GM18907 (cell line): ENCODE results near the gene SCUBE2.

Source experiments
- ATAC-seq: cut with Tn5 transposase; IDR thresholded peaks from one replicate; pipeline ENCODE4 v1.9.1; 2021; ENCODE audit warnings: mild to moderate bottlenecking, moderate library complexity; ENCODE audit not compliant: unreplicated experiment

Gene SCUBE2

GRCh38 chr11:9076046-9076445, 15.4 kb downstream of the SCUBE2 start:
- ATAC-seq, result no peak

- no peak for ATAC-seq
Measured at GRCh38 chr11:9075556-9075955, 15.8 kb downstream of the SCUBE2 start.

GRCh38 chr11:9074338-9075029, 16.9 kb downstream of the SCUBE2 start:
- ATAC-seq, result no peak

- ATAC-seq, result no peak
Measured at GRCh38 chr11:9073466-9074225, 17.8 kb downstream of the SCUBE2 start.

- no peak for ATAC-seq
Measured at GRCh38 chr11:9072626-9073176, 18.7 kb downstream of the SCUBE2 start.

GRCh38 chr11:9071692-9072091, 19.7 kb downstream of the SCUBE2 start:
- ATAC-seq, result no peak

GRCh38 chr11:9070749-9071491, 20.5 kb downstream of the SCUBE2 start:
- ATAC-seq, result no peak

GRCh38 chr11:9069862-9070470, 21.4 kb downstream of the SCUBE2 start:
- no peak for ATAC-seq

GRCh38 chr11:9069256-9069655, 22.1 kb downstream of the SCUBE2 start:
- ATAC-seq, result no peak

GRCh38 chr11:9066433-9066925, 24.9 kb downstream of the SCUBE2 start:
- ATAC-seq, result no peak

- no peak for ATAC-seq
Measured at GRCh38 chr11:9065607-9066432, 25.6 kb downstream of the SCUBE2 start.

GRCh38 chr11:9061807-9062206, 29.6 kb downstream of the SCUBE2 start:
- no peak for ATAC-seq

- peak; percentile 99 for ATAC-seq
Measured at GRCh38 chr11:9060700-9061111, 30.7 kb downstream of the SCUBE2 start.

GRCh38 chr11:9059406-9059805, 32.0 kb downstream of the SCUBE2 start:
- ATAC-seq, result no peak

- no peak for ATAC-seq
Measured at GRCh38 chr11:9057888-9058287, 33.5 kb downstream of the SCUBE2 start.

GRCh38 chr11:9057007-9057406, 34.4 kb downstream of the SCUBE2 start:
- no peak for ATAC-seq

GRCh38 chr11:9056467-9056866, 34.9 kb downstream of the SCUBE2 start:
- ATAC-seq, result no peak

- ATAC-seq, result no peak
Measured at GRCh38 chr11:9053316-9054035, 37.9 kb downstream of the SCUBE2 start.

GRCh38 chr11:9052316-9052715, 39.1 kb downstream of the SCUBE2 start:
- ATAC-seq, result no peak
